NK-92 (cell line): ENCODE results near the gene USP47.

Experiments used
- DNase-seq: peaks from one replicate; lab custom pipeline; 2025; ENCODE audit not compliant: unreplicated experiment; lab: John Stamatoyannopoulos, UW

USP47 gene

DNA sequence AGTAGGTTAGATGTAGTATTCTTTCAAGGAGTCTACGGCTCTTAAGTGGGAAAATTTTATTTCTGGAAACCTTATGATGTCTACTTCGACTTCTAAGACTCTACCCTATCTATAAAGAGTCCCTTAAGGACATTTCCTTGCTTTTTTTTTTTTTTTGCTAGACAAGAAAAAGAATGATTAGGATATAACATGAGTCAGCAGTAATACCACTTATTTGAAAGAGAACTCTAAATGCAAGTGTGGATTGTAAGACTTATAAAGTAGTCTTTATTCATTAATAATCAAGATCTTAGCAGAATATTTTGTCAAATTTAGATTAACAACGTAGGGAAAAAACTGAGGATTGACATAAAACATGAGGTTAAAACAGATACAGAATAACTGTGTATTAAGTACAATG lies 95.7 kb downstream of the USP47 start:
- DNase-seq = no peak

DNA sequence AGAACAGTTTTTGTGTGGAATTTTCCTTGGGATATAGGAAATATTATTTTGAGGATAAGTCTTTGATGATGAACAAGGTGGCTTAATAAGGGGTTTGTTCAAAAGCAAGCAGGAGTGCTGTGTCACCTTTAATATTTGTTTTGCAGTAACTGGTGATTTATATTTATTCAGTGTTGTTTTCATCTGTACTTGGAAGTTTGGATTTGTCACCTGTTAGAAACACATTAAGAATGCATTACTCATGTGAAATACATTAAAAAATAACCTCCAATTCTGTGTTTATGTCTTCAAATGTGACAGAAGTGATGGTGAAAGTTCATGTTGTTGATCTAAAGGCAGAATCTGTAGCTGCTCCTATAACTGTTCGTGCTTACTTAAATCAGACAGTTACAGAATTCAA lies 96.2 kb downstream of the USP47 start:
- no peak for DNase-seq

DNA sequence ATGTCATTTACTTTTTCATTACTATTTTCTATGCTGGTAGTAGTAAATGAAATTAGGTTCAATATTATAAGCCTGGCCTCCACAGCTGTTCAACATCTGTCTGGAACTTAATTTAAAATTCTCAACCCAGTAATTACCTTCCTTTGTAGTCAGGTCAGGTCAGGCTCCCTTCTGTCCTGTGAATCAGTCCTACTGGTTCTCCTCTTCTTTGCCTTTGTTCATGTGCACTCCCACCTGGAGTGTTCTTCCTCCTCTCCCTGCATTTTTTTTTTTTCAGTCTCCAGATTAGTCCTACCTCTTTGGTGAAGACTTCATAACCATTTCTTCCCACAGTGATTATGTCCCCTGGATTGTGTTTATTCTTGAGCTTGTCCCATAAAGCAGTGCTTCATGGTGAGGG lies 98.8 kb downstream of the USP47 start:
- no peak for DNase-seq

DNA sequence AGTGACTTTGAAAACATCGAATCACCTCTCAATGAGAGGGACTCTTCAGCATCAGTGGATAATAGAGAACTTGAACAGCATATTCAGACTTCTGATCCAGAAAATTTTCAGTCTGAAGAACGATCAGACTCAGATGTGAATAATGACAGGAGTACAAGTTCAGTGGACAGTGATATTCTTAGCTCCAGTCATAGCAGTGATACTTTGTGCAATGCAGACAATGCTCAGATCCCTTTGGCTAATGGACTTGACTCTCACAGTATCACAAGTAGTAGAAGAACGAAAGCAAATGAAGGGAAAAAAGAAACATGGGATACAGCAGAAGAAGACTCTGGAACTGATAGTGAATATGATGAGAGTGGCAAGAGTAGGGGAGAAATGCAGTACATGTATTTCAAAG lies 100.9 kb downstream of the USP47 start:
- DNase-seq = no peak

DNA sequence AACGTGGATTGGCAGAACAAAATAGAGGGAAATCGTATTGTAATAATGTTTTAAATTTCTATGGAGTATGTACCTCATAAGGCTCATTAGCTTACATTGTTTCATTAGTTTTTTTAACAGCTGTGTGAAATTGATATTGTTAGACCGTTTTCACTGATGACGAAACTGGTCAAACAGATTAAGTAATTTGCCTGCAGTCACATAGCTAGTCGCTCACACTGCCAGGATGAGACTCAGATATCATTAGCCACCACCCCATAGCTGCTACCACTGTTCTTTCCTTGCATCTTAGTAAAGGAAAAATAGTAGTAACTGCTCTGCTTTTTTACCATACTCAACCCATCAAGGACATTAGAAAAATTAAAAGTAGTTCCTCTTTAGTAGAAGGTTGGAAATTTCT lies 102.7 kb downstream of the USP47 start:
- no peak for DNase-seq

GRCh38 chr11:11946180-11946579 lies 104.4 kb downstream of the USP47 start:
- no peak for DNase-seq

DNA sequence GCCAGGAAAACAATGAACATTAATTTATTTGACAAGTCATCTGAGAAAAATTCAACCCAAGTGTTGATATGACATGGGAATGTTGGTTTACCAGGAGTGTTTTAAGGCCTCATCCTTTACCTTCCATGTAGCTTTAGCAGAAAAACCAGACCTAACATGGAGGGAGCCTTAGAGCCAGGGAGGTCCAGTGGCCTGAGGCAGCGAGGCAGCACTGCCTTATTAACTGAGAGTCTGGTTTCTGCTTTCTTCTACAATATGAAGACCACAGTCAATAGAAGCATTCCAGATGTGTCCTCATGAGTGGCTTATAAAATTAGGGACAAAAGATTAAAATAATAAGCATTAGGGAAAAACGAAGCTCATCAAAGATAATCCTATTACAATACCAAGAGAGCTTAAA lies 105.1 kb downstream of the USP47 start:
- no peak for DNase-seq

GRCh38 chr11:11947825-11948224 lies 106.1 kb downstream of the USP47 start:
- no peak for DNase-seq

GRCh38 chr11:11948242-11948947 lies 106.6 kb downstream of the USP47 start:
- DNase-seq = no peak

DNA sequence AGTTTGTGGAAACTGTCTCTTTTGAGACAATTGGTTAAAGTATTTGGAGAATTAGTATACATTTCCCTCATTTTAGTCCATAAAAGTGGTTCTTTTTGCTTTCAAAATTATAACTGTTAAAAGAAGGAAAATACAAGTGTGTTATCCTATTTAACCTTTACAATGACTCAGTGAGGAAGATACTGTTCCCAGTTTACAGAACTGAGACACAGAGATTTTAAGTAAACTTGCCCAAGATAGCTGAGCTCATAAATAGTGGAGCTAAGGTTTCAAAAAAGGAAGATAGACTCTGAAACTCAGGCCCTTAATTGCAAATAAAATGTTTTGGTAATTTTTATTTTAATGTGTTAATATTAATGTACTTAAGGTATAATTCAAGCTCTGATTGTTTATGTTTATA lies 107.7 kb downstream of the USP47 start:
- DNase-seq = no peak

GRCh38 chr11:11952036-11952435 lies 110.3 kb downstream of the USP47 start:
- DNase-seq = no peak

- no peak for DNase-seq
Observed at GRCh38 chr11:11956006-11956405, 114.2 kb downstream of the USP47 start.

DNA sequence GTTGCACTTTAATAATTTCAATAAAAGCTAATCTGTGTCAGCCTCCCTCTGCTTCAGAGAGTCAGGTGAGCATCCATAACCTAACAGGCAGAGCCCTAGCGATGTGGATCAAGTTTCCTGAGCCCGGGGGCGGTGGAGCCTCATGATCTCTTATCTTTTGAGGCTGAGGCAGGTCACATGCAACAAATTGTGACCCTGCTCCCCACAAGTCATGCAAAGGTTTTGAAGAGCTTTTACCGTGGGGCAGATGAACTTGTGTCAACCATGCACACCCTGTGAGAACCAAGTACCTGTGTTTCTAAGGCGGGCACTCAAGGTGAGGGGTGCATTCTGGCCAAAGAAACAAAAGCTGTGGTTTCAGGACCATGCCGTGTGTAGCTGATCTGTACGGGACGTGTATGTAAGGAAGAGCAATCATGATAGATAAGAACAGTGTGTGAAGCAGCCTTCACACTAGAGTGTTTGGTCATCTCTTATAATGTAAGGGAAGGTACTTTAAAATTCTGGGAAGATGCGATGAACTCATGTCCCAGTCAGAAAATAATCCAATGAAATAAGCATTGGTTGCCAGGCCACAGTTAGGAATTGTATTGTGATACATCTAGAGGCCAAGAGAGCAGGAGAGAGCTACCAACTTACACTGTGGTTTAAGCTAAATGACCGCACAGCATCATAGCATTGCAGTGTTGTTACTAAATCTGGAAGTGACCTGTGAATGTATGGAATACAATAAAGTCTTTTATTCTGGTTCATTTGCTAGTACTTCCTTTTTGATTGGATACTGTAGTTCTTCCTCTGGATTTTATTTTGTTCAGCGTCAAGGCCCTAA lies 116.8 kb downstream of the USP47 start:
- DNase-seq = no peak

DNA sequence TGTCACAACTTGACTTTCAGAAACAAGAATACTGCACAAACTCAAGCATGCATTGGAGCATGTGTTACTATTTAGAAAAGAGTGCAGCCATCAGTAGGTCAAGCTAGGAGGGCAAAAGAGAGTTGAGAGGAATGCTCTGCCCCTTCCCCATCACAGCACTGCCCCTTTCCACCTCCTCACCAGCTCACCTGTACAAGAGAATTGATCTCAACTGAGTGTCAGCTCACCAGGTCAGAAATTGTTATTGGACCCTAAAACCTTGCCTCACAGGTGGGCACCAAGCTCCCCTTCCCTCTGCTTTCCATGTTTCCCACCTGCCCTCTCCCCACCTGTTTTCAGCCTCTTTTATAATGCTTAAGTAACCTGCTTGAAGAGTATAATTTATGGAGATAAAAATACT lies 117.8 kb downstream of the USP47 start:
- DNase-seq = no peak

DNA sequence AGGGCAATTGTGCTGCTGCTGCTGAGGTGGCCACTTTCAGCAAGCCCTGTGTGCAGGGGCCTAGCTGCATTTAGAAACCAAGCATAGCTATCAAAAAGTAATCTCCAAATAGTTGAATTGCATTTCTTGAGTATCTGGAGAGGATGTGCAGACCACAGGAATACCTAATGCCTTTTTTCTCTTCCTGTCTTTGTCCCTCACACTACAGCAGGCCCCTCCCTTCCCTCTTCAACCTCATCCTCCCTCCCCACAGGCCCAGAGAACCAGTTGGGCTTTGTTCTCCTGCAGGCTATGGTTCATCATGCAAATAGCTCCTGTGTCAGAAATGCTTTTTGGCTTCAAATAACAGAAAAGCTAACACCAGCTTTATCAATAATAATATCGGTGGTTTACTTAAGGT lies 118.9 kb downstream of the USP47 start:
- no peak for DNase-seq

- no peak for DNase-seq
Observed at GRCh38 chr11:11961399-11962028, 119.7 kb downstream of the USP47 start.

GRCh38 chr11:11963067-11963466 lies 121.3 kb downstream of the USP47 start:
- DNase-seq = no peak

DNA sequence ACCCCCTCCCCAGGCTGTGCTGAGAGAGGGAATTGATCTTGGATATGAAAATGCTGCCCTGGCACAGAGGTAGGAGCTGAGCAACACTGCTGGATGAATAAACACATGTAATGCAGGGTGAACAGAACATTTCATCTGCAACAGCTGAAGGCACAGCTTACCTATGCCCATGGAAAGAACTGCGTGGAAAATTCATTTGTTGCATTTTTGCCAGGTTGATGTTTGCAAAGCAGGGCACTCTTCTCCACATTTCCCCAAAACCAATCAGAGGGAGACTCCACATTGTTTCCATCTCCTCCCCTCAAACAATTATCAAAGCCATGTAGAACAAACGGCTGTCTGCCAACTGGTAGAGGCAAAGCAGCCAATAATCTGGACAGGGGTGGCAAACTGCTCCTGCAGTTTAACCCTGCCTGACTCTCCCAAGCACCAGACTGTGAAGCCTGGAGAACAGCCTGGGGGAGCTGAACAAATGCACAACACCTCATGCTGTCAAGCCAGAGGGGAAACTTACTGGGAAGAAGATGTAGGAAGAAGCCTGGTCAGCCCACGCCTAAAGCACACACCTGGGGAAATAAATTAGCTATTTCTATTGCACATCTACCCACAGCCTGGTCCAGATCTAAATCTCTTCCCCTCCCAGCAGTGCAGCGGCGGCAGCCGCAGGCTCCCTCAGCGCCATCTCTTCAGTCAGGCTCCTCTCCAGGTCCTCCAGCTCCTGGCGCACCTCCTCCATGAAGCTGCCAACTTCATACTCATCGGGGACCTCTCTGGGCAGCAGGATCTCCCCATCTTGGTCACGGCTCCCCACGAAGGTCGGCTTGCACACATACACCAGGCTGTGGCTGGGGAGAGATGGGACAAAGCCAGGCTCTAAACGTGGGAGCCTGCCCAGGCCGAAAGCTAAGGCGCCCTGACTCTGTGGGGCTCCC lies 122.3 kb downstream of the USP47 start:
- DNase-seq = no peak

DNA sequence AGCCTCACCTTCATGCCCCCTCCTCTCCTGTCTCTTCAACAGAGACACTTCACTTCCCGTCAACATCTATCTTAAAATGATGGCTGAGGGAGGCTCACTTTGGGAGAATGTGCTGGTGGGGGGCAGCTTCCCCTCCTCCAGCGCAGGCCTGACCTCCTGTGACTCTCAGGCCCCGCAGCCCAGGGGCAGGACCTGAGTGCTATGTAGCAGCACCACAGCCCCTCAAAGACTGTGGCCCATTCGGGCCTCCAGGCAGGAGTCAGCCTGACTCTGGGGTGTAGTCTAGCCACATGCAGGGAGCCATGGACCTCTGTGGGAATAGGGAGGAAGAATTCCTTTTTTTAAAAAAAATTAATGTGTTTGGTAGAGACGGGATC lies 123.0 kb downstream of the USP47 start:
- no peak for DNase-seq

DNA sequence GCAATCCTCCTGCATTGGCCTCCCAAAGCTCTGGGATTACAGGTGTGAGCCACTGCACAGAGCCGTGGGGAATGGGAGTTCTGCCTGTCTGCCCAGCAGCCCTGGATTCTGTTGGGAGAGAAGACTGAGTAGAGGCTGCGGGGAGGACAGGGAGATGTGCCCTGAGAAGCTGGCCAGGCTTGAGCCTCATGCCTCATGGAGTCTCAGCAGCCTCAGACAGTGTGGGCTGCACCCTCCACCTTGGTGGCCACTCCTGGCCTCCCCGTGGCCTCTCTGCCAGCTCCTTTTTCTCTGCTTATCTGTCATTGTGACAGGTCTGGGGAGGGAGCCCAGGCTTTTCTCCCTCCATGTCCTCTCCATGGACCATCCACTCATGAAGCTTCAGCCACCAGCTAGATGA lies 123.4 kb downstream of the USP47 start:
- DNase-seq = no peak
